GM19452 (cell line): Measurements from ENCODE around the gene LENEP.
"Not testable (repeated sequence)": the region's sequence is repeated elsewhere in the genome, so short reads cannot be mapped to it uniquely, and the experiment has no call there.

ENCODE experiments used
- ATAC-seq: cut with Tn5 transposase; IDR thresholded peaks from one replicate; pipeline ENCODE4 v1.9.1; 2021; ENCODE audit not compliant: unreplicated experiment

The LENEP gene

DNA sequence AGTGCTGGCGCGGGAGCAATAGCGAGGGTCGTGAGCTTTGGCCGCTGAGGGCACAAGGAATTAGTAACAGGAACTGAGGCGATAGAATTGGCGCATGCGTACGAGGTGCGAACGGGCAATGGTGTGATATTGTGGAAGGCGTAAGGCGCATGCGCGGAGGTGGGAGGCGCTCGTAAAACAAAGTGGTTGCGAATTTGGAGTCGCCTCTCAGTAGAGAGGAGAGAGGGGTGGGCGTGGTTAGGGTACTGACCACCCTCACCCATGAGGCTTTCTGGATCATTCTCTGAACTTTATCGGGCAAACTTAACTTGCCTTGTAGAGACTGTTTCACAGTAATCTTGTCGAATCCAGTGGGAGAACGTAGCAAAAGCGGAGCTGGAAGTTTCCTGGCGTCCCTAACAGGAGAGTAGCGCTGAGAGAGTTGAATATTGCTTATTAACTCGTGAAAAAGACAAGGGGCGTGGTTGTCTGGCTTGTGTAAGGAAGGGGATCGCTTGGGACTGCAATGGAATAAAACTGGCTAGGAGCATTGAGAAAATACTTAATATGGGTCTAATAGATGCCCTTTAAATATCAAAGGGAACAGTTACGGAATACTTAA lies 18.5 kb upstream of the LENEP start:
- ATAC-seq: peak; percentile 43

DNA sequence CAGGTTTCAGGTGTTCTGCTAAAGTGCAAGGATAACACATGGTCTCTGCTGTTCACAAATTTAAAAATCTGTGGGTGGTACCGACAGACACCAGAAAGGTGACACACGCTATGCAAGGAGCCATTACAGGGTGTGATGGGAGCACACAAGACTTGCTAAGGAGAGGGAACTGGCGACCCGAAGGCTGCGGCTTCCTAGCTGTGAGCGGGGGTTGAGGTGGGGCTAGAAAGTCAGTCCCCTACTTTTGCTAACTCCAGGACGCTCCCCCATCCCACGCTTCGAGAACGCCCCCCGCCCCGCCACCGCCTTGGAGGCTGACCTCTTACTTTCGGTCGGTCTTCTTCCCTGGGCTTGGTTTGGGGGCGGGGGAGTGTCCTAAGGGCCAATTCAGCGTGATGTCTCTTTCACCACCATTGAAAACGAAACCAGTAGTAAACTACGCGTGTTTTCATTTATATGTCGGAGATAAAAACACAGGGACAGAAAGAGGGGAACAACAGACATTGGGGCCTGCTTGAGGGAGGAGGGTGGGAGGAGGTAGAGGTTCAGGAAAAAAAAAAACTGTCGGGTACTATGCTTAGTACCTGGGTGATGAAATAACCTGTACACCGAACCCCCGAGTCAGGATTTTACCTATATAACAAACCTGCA lies 17.9 kb upstream of the LENEP start:
- no peak for ATAC-seq

DNA sequence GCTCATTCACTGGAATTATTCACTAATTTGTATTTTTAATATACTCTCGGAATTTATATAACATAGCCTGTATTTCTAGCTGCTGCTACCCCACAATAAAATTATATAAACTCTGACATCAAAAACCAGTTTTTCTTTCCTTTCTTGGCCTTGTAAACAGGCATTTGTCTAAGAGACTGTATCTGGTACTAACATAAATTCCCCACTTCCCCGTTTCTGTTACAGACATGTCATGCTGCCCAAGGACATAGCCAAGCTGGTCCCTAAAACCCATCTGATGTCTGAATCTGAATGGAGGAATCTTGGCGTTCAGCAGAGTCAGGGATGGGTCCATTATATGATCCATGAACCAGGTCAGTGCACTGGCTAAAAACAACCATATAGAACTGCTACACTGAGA lies 15.6 kb upstream of the LENEP start:
- not testable (repeated sequence) for ATAC-seq

DNA sequence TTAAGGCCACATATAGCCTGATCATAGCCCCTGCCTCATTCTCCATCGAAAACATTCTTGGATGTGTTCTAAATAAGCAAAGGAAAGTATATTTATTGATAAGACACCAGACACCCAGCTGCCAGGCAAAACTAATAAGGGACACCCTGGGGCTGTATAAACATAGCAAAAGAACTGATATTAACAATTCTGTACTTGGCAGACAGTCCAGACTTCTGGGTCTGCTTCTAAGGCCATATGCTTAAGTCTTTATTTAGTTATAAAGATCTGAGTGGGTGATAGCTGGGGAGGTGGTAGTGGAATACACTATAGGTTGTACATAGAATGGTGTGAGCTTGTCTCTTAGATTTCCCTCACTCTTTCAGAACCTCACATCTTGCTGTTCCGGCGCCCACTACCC lies 15.0 kb upstream of the LENEP start:
- no peak for ATAC-seq

DNA sequence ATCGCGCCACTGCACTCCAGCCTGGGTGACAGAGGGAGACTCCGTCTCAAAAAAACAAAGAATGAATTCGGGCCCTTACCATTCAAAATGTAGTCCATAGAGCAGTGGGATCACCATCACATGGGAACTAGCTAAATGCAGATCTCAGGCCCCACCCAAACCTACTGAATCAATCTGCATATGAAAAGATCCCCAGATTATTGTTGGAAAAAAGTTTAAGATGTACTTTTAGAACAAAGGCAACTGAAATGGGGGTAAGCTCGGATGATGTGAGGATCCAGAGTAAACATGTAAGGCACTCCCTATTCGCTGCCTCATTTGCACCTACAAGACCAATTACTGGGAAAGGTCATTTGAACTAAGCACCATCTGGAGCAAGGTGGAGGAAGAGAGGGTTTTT lies 11.0 kb upstream of the LENEP start:
- no peak for ATAC-seq

DNA sequence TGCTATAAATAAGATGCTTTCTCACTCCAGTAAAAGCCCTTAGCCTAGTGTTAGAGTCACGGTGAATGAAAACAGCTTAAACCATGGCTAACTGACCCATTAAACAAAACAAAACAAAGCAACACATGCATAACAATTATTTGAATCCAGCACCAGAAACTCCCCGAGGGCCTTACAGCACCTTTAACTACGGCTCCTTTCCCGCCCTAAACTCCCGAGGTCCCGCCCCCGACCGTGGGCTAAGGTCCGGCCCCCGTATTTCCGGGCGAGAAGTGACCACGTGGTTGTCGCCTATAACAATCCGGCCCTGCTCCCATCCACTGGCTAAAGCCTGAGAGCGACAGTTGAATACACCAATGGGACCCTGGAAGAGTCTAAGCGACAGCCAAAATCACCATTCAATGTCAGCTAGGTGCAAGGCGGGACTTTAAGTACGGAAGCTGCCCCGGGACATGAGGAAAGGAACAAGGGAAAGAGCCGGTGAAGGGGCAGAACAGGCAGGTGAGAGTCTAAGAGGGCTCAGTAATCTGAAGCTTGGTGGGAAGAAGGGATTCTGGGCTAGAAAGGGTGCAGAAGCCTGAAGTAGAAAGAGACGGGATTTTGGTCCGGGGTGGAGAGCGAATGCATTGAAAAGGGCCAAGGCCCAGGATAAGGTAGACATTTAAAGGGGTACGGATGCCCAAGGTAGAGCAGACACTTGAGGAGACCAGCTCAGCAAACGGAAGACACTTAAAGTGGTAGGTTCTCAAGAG lies 10.3 kb upstream of the LENEP start, which contains the start of gene FLAD1:
FLAD1 (plus strand) TSS at position 448 of the 752 bp plus-strand sequence. CDS start 351 bp downstream, outside the sequence.
- peak; percentile 95 for ATAC-seq

DNA sequence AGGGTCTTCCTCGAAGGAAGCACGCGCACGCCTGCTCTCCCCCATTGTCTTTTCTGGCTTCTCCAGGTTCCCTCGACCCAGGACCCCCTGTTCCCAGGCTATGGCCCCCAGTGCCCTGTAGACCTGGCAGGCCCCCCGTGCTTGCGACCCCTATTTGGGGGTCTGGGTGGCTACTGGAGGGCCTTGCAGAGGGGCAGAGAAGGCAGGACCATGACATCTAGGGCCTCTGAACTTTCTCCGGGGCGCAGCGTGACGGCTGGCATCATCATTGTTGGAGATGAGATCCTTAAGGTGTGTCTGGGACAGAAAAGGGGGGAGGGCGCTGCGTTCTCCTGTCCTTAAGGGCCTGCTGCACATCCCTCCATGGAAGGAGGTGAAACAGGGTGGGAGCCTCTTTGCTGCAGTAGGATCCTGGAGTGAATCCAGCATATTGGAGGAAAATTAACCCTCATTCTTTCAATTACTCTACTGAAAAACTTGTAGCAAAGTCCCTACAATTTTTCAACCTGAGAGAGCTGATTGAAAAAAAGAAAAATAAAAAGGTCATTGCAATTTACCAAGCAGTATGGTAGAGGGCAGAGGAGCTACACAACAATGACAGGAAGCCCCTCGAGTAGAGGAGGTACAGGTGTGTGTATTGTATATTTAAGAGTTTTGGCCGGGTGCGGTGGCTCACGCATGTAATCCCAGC lies 9.5 kb upstream of the LENEP start:
- ATAC-seq: no peak

DNA sequence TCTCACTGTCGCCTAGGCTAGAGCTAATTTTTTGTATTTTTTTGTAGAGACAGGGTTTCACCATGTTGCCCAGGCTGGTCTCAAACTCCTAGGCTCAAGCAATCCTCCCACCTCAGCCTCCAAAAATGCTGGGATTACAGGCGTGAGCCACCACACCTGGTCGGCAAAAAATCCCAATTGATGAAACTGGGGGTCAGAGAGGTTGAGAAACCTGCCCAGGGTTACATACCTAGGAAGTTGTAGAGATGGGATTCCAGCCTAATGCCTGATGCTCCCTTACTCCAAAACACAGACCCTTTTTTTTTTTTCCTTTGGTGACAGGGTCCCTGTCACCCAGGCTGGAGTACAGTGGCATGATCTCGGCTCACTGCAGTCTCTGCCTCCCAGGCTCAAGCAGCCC lies 6.7 kb upstream of the LENEP start:
- not testable (repeated sequence) for ATAC-seq

DNA sequence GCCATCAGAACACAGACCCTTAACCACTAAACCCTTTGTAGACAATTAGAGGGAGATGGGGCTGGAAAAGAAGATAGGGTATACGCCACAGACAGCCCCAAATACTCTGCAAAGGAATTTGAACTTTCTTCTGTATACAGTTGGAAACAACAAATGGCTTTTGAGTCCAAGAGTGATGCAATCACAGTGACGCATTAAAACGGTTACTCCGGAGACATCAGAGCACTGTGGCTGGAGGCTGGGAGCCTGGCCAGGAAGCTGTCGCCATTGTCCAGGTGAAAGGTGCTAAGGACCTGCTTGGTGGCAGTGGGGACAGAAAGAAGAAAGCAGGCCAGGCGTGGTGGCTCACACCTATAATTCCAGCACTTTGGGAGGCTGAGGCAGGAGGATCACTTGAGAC lies 6.1 kb upstream of the LENEP start:
- ATAC-seq: no peak

DNA sequence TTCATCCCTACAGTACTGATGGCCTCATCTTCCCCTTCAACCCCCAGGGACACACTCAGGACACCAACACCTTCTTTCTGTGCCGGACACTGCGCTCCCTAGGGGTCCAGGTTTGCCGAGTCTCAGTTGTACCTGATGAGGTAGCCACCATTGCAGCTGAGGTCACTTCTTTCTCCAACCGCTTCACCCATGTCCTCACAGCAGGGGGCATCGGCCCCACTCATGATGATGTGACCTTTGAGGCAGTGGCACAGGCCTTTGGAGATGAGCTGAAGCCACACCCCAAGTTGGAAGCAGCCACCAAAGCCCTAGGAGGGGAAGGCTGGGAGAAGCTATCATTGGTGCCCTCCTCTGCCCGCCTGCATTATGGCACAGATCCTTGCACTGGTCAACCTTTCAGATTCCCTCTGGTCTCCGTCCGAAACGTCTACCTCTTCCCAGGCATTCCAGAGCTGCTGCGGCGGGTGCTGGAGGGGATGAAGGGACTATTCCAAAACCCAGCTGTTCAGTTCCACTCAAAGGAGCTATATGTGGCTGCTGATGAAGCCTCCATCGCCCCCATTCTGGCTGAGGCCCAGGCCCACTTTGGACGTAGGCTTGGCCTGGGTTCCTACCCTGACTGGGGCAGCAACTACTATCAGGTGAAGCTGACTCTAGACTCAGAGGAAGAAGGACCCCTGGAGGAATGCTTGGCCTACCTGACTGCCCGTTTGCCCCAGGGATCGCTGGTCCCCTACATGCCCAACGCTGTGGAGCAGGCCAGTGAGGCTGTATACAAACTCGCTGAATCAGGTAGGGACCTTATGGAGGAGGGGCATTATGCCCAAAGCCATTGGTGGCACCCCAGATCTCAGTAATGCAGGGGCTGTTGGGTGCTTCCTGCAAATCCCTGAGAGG lies 5.1 kb upstream of the LENEP start:
- ATAC-seq: no peak

DNA sequence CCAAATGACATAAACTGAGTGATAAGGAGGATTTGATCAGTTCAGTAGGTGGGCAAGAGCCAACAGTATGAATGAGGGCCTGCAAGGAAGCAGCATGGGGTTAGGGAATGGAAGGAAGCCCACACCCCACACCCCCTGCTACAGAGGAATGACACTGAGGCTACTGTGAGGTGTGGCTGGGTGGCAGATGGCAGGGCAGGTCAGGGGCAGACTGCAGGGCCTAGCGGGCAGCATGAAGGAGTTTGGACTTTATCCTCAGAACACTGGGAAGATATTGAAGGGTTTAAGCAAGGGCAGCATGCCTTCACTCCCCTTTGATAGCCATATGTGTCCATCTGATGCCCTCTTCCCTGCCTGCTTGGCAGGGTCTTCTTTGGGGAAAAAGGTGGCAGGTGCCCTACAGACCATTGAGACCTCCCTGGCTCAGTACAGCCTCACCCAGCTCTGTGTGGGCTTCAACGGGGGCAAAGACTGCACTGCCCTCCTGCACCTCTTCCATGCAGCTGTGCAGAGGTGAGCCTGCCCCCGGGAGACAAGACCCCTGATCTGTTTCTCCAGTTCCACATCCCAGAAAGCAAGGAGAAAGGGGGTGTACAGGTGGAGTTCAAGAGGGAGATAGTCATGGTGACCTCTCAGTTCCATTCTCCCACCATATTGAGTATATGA lies 4.1 kb upstream of the LENEP start:
- no peak for ATAC-seq

DNA sequence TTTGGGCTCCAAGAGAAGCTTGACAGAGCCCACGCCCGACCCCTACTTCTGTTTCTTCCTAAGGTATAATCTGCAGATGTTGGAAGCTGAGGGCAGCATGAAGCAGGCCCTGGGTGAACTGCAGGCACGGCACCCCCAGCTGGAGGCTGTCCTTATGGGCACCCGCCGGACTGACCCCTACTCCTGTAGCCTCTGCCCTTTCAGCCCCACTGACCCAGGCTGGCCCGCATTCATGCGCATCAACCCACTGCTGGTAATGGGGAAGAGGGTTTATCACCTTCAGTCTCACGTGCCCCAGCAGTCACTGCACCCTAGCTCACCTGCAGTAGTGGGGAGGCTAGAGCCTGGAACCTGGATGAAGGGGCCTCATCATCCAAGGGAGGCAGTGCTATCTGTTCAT lies 3.1 kb upstream of the LENEP start:
- ATAC-seq: no peak

DNA sequence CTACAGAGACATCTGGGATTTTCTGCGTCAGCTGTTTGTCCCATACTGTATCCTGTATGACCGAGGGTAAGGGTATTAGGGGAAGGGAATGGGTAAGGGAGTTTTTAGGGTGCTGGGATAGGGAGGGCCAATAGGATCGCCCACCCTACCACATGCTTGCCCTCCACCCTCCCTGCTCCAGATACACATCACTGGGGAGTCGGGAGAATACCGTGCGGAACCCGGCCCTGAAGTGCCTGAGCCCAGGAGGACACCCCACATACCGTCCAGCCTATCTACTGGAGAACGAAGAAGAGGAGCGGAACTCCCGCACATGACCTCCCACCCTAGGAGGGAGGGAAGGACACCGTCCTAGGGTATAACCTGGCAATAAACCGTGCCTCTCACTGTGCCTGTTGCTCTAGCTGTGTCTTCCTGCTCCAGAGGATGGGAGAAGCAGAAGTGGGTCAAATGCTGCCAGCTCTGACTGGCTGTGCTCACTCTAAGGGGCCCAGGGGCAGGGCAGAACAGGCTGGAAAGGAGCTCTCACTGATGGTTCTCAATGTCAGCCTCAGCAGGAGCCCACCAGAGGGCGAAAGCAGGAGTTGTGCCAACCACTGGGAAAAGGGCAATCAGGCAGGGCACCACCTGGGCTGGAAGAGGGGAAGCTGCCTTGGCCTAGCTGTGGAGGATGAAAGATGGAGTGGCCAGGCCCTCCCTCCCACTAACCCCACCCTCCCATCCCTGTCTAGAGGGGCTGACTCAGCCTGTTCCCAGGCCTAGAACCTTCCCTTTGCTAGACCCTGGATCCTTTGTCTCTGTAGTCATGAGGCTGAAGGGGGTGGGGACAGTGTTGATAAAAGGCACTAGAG lies 440 bp upstream of the LENEP start:
- ATAC-seq: no peak

DNA sequence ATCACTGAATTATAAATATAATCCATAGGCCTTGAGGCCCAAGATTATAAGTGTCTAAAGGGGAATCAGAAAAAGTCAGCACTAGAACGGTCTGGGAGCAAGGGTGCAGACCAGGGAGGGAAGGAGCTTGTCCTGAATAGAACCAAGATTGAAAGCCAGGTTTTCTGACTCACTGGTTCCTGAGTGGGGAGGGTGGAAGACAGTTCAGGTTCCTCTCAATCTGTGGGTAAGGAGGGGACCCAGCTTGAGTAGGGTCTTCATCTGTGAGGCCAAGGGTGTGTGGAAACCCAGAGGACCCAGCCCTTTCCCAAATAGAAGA lies 842 bp downstream of the LENEP start:
- ATAC-seq: no peak

DNA sequence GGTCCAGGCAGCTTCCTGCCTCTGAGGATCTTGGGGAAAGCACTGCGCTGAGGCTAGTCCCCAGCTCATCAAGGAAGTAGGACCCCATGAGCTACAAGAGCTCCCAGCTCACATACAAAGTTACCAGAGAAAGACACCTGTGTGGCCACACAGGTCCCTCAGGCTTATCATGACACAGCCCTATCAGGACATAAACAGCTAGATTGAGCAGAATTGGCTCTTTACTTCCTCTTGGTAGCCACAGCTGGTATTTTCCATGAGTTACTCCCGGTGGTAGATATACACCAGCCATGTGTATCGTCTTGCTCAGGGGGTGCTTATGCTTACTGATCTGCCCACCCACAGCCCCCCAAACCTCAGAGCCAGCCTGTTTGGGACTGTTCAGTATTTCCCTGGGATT lies 1.2 kb downstream of the LENEP start:
- no peak for ATAC-seq

DNA sequence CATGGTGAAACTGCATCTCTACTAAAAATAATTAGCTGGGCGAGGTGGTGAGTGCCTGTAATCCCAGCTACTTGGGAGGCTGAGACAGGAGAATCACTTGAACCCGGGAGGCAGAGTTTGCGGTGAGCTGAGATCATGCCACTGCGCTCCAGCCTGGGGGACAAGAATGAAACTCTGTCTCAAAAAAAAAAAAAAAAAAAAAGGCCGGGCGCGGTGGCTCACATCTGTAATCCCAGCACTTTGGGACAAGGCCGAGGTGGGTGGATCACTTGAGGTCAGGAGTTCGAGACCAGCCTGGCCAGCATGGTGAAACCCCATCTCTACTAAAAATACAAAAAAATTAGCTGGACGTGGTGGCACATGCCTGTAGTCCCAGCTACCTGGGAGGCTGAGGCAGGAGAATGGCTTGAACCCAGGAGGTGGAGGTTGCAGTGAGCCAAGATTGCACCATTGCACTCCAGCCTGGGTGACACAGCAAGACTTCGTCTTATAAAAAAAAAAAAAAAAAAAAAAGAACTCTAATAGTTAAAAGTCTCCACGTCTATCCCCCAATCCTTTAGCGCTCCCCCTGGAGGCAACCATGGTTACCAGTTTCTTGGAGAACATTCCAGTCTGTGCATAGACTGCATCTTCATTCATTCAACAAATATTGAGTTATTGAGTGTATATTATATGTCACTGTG lies 2.1 kb downstream of the LENEP start:
- not testable (repeated sequence) for ATAC-seq

DNA sequence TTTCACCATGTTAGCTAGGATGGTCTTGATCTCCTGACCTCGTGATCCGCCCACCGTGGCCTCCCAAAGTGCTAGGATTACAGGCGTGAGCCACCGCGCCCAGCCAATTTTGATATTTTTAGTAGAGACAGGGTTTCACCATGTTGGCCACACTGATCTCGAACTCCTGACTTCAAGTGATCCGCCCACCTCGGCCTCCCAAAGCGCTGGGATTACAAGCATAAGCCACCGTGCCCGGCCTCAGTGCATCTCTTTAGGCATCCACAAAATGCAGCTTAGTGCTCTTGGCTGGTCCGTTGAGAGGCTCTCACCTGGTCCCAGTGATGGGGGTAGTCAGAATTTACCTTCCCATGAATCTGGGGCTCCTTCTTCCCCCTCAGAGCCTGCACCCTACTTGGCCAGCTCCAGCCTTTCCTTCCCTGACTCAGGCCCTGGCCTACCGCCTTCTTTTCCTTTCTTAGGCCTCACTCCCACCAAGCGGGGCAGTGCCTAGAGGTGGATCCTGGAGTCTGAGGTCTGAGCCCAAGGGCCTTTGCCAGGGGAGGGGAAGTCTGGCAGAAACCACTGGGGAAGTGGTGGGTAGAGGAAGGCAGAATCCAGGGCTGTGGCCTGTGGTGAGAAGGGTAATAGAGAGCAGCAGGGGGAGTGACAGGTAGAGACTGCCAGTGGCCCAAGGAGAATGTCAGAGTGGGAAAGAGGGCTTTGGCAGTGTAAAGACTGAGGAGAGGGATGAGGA lies 3.7 kb downstream of the LENEP start:
- no peak for ATAC-seq

DNA sequence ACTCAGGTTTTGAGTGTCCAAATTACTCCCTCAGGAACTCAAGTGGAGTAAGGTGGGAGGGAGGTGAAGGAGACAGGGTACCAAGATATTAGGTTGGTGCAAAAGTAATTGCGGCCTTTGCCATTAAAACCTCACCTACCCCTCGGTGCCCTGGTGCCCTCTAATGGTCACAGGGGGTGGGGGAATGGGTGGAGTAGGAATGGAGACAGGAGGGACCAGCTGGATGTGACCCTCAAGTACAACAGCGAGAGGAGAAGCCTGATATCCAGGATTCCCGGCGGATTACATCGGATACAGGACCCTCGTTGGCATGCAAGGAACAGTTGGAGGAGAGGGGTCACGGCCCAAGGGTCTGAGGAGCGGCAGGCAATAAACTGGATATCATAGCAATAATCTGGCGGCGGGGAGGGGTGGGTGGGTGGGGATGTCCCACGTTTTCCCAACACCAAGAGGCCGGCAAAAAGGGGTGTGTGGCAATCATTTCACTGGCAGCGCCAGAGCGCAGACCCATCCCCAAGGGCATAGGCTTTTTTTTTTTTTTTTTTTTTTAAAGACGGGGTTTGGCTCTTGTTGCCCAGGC lies 4.9 kb downstream of the LENEP start:
- no peak for ATAC-seq
